GM19099 (cell line): ENCODE data around the gene TMEM121.

Experiments used
- POLR2A ChIP-seq: IDR thresholded peaks from 3 replicates; pipeline ENCODE4 v1.6.1; 2011; ENCODE audit warnings: low read depth; ENCODE audit not compliant: insufficient read length; ENCODE audit errors: extremely low read depth

The TMEM121 gene

DNA sequence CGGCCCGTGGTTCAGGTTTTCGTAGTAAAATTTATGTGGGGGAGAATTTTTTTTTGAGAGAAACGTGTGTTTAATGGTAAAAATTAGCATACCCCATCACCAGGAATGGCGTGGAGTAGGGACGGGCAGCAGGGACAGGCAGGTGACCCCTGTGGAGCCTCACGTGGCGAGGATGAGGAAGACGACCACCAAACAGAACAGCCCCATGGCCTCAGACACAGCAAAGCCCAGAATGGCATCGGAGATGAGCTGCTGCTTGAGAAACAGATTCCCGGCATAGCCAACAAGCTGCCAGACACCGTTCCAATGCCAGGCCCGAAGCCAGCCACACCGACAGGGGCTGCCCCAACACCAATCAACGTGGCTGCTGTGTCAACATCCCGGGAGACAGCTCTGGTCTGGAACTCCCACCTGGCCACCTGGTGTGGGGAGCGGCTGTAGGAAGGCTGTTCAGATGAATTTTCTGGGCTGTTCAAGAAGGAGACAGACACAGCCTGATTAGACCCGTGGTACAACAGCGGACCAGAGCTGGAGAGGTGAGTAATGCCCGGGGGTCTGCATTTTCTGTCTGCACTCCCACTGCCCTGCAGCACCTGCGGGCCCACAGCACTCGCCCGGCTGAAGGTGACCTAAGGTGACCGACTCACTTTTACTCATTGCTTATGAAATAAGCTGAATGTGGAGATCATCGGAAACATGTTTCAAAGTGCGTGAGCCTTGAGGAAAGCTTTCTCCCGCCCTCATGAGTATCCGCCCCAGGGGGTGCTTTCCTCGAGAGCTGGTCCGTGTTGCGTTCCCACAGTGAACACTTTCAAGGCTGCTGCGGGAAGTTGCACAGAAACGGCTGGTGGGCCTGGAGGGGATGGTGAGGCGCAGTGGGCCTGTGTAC lies 10.6 kb downstream of the TMEM121 start:
- no peak for TF ChIP-seq POLR2A

DNA sequence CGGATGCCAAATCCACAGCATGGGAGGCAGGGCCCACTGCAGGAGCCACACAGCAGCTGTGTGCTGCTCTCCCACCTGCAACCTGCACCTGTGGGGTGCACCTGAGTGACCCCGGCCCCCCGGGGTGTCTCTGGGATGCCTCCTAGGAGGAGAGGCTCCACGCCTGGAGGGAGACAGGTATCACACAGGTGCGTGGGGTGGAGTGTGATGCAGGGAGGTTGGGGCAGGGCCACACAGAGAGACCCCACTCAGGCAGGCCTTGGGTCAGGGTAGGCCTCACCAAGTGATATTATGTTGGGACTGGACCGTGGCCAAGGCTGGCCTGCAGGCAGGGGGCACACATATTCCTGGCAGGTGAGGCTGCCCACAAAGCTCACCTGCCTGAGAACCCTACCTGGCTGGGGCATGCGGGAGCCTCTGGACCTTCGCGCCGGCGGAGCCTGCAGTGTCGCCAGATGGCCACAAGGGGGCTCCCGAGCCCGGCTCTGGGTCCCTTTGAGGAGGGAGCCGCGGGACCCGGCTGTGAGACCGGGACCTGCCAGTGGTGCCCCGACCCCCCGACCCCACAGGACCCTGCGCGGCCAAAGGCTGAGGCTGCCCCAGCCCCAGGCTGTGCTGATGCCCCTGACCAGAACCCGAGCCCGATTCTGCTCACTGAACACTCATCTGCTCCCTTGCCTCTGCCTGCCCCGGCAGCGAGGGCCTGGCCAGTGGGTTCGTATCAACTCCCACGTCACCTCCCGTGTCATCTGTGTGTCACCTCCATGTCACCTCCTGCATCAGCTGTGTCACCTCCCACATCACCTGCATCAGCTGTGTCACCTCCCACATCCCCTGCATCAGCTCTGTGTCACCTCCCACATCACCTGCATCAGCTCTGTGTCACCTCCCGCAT lies 11.4 kb downstream of the TMEM121 start:
- TF ChIP-seq POLR2A = no peak

DNA sequence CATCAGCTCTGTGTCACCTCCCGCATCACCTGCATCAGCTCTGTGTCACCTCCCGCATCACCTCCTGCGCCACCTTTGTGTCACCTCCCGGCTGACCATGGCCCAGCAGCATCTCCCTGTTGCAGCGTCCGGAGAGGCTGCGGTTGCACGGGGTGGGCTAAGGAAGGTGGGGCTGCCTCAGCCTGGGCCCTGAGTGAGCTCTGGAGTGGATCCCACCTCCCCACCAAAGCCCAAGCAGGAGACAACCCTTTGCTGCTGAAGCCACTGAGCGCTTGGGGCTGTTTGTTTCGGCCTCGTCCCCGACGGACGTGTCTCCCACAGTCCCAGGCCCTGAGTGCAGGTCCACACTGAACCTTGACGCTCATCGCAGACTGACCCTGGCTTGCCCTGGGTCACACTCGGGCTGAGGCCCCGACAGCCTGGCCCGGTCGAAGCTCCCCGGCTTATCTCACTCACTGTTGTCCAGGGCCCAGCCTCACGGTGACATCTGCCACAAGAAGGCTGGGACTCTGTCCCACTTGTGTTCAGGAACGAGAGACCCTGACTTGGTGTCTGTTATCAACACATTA lies 12.2 kb downstream of the TMEM121 start:
- TF ChIP-seq POLR2A = no peak

DNA sequence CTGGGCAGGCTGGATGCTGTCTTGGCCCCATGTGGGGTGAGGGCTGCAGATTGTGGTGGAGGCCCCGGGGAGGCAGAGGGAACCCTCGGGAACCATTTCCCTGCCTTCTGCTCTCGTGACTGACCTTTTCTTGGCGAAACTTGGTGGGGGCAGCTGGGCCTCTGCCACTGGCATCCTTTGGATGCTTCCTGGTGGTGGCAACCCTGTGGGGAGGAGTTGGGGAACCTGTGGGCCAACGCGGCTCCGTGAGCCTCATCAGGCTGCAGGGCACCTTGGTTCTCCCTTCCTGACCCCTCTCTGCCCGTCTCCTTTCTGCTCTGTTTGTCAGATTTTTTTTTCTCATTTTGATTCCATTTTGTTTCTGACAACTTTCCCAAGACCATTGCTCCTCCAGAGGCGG lies 14.4 kb downstream of the TMEM121 start:
- TF ChIP-seq POLR2A = no peak

DNA sequence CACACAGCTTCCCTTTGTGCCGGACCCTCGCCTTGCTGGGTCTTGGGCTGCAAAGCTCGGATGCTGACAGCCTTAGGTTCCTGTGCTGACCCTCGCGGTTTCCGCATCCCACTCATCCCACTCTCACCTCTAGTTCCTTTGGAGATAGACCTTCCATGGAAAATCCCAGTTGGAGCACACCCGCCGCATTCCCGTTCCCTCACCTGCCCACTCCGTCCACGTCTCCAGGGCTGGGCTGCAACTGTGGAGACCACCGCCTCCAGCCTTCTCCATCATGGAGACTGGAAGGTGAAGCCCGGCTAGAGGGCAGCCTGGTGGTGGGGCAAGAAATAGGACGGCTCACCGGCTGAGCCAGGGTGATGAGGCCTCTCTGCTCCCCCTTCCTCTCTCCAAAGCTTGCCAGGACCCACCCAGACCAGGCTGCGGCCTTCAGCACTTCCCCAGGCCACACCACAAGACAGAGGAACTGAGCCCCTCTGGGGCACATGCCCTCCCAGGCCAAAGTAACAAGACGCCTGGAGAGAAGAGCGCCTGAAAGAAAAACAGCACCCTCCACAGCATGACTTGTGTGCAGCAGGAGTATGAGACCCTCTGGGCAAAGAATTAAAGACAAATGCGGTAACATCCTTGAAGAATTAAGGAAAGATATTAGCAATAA lies 15.0 kb downstream of the TMEM121 start:
- no peak for TF ChIP-seq POLR2A

DNA sequence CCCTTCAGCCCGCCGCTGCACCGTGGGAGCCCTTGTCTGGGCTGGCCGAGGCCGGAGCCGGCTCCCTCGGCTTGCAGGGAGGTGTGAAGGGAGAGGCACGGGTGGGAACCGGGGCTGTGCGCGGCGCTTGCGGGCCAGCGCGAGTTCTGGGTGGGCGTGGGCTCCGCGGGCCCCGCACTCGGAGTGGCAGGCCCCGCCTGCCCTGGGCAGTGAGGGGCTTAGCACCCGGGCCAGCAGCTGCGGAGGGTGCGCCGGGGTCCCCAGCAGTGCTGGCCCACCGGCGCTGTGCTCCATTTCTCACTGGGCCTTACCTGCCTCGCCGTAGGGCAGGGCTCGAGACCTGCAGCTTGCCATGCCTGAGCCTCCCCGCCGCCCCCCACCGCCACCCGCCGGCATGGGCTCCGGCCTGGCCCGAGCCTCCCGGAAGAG lies 21.4 kb downstream of the TMEM121 start:
- no peak for TF ChIP-seq POLR2A

DNA sequence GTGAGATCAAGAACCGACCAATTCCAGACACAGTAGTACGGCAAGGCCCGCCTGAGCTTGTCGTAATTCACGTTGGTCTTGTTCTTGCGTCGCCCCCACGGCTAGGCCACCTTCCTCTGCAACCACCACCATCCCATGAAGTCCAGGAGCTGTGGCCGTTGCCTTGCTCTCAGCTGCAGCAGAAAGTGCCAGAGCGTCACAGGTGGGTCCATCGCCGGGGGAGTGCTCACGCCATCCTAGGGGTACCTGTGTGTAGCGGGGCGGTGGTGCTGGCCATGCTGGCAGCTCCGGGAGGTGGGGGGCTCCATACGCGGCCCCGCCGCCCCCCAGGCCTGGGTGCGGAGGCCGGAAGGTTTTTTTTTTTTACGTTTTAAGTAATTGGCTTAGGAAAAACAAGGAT lies 23.1 kb downstream of the TMEM121 start:
- no peak for TF ChIP-seq POLR2A

DNA sequence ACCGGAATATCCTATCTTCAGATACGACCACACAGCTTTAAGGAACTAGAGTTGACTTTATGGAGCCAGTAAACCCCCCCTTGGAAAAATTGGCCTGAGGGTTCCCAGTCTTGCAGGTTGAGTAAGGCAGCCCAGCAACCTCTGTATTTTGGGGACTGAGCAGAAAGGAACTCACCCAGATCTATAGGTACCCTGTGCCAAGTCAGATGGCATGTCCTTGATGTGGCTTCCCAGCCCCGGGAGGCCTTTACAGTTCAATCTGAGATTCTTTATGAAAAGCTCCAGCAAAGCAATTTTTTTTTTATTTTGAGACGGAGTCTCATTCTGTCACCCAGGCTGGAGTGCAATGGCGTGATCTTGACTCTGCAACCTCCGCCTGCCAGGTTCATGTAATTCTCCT lies 27.6 kb downstream of the TMEM121 start:
- no peak for TF ChIP-seq POLR2A

DNA sequence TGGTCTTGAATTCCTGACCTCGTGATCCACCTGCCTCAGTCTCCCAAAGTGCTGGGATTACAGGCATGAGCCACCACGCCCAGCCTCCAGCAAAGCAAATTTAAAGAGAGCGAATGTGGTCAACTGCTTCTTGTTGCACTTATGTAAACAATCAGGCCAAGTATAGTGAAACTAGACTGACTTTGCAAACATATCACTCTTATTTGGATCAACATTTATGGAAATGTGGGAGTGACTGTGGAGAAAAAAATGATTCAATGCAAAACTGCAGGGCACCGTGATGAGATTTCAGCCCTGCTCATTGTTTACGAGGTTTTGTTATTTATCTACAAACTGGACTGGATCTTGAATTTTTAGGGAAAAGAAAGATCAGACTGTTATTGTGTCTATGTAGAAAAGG lies 28.1 kb downstream of the TMEM121 start:
- no peak for TF ChIP-seq POLR2A

DNA sequence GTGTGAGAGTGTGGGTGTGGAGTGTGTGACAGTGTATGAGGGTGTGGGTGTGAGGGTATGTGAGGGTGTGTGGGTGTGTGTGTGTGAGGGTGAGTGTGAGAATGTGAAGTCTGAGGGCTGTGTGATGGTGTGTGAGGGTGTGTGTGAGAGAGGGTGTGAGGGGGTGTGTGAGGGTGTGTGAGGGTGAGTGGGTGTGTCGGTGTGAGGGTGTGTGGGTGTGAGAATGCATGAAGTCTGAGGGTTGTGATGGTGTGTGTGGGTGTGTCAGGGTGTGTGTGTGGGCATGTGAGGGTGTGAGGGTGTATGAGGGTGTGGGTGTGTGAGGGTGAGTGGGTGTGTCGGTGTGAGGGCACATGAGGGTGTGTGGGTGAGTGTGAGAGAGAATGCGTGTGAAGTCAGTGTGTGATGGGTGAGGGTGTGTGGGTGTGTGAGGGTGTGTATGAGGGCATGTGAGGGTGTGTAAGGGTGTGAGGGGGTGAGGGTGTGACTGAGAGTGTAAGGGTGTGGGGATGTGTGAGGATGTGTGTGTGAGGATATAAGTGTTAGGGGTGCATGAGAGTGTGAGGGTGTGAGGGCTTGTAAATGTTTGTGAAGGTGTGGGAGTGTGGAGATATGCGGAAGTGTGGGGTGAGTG lies 36.4 kb downstream of the TMEM121 start:
- TF ChIP-seq POLR2A = no peak

DNA sequence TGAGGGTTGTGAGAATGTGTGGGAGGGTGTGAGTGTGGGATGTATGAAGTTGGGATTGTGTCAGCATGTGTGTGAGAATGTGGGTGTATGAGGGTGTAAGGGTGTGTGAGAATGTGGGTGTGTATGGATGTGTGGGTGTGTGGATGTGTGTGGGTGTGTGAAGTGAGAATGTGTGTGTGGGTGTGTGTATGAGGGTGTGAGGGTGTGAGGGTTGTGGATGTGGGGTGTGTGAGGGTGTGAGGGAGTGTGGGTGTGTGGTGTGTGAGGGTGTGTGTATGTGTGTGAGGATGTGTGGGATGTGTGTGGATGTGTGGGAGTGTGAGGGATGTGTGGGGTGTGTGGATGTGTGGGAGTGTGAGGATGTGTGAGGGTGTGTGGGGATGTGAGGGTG lies 37.0 kb downstream of the TMEM121 start:
- TF ChIP-seq POLR2A = no peak

DNA sequence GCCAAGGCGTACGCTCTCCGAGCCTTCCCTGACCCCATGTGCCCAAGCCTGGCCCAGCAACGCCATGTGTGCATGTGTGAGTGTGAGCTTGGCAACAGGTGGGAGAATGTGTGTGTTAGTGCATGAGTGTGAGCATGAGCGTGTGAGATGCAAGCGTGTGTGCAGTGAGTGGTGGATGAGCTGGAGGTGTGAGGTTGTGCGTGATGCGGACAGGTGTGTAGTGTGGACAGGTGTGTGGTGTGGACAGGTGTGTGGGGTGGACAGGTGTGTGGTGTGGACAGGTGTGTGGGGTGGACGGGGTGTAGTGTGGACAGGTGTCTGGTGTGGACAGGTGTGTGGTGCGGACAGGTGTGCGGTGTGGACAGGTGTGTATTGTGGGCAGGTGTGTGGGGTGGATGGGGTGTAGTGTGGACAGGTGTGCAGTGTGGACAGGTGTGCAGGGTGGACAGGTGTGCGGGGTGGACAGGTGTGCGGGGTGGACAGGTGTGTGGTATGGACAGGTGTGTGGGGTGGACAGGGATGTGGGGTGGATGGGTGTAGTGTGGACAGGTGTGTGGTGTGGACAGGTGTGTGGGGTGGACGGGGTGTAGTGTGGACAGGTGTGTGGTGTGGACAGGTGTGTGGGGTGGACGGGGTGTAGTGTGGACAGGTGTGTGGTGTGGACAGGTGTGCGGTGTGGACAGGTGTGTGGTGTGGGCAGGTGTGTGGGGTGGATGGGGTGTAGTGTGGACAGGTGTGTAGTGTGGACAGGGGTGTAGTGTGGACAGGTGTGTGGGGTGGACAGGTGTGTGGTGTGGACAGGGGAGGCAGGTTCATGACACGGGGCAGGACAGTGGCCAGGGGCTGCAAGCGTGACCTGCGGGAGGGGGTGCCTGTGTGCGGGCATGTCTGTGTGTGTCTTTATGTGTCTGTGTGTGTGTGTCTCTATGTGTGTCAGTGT lies 41.1 kb downstream of the TMEM121 start:
- TF ChIP-seq POLR2A = peak; percentile 24
